Measurements from ENCODE around the gene CFAP54.

DNA sequence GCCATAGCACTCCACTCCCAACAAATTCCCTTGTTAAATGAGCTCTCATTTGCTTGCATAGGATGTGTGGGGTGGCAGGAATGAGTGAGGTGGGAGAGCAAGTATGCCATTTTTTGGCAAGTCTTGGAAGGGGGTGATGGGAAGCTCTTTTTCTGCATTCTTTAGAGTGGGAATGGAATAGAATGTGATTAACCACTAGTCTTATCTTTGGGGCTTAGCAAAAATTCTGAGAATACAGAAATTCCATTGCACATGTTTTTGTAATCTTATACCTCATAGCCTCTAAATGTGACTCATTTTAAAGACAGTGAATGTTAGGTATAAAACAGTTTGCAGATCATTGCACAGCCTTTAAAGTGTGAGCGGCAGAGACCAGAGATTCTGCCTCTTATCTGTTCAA, 389.3 kb downstream of the CFAP54 start:
- TF ChIP-seq, protein P1, sequence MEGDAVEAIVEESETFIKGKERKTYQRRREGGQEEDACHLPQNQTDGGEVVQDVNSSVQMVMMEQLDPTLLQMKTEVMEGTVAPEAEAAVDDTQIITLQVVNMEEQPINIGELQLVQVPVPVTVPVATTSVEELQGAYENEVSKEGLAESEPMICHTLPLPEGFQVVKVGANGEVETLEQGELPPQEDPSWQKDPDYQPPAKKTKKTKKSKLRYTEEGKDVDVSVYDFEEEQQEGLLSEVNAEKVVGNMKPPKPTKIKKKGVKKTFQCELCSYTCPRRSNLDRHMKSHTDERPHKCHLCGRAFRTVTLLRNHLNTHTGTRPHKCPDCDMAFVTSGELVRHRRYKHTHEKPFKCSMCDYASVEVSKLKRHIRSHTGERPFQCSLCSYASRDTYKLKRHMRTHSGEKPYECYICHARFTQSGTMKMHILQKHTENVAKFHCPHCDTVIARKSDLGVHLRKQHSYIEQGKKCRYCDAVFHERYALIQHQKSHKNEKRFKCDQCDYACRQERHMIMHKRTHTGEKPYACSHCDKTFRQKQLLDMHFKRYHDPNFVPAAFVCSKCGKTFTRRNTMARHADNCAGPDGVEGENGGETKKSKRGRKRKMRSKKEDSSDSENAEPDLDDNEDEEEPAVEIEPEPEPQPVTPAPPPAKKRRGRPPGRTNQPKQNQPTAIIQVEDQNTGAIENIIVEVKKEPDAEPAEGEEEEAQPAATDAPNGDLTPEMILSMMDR (IDR thresholded peaks at IDR 0.05): no peak
- TF ChIP-seq POLR2AphosphoS5 (IDR thresholded peaks at IDR 0.05): no peak
- TF ChIP-seq POLR2A (IDR thresholded peaks at IDR 0.05): no peak

All from suprapubic skin (tissue), 4 donors.